Measurements from ENCODE around the gene ARHGAP26. TPM values are rescaled to one million over a fixed set of nuclear protein-coding genes. Genes with fewer than 3 reads are reported as not detected.

Gene ARHGAP26
- total and polyA plus RNA-seq, 4 donors = 1.8 to 16.7 (median 4.1) TPM

DNA sequence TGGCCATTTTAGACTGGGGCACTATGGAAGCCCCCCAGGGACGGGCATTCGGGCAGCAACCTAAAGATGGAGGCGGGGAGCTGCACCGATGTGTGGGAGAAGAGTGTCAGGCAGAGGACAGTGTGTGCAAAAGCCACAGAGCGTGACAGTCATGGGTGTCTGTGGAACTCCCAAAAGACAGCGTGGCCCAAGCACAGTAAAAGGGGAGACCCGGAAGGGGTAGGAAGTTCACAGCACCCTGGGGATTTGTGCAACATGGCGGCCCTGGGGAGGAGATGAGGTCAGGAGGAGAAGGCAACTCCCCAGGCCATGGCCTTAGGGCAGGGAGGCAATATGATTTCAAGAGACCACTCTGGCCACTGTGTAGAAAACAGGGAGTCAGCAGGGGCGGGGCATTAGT, 45.4 kb upstream of the ARHGAP26 start:
- 93% methylated on average over 9 of the region's 9 CpGs for WGBS
- H3K27ac ChIP-seq (ENCODE audit: low read depth in 1 of 2, low read length in 2 of 2) = no peak overlapping the region
- no peak overlapping the region for H3K4me3 ChIP-seq (ENCODE audit: low read depth in 1 of 3, low read length in 3 of 3)
- H3K27me3 ChIP-seq (ENCODE audit: control insufficient read depth in 4 of 4, insufficient read depth in 4 of 4, low read length in 3 of 4) = no peaks in the 10 kb centered on the region
- H3K9ac ChIP-seq (ENCODE audit: low read depth in 1 of 2, low read length in 2 of 2) = no peak overlapping the region
- H3K9me3 ChIP-seq (ENCODE audit: control insufficient read depth in 4 of 4, low read length in 3 of 4) = no peaks in the 10 kb centered on the region
- DNase-seq (ENCODE audit: low spot score) = no peak
- TF ChIP-seq, protein P1, sequence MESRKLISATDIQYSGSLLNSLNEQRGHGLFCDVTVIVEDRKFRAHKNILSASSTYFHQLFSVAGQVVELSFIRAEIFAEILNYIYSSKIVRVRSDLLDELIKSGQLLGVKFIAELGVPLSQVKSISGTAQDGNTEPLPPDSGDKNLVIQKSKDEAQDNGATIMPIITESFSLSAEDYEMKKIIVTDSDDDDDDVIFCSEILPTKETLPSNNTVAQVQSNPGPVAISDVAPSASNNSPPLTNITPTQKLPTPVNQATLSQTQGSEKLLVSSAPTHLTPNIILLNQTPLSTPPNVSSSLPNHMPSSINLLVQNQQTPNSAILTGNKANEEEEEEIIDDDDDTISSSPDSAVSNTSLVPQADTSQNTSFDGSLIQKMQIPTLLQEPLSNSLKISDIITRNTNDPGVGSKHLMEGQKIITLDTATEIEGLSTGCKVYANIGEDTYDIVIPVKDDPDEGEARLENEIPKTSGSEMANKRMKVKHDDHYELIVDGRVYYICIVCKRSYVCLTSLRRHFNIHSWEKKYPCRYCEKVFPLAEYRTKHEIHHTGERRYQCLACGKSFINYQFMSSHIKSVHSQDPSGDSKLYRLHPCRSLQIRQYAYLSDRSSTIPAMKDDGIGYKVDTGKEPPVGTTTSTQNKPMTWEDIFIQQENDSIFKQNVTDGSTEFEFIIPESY (IDR thresholded peaks at IDR 0.05) = no peak
- TF ChIP-seq SP1 (IDR thresholded peaks at IDR 0.05) (no peak), JUND (IDR thresholded peaks at IDR 0.05) (no peak), HNF4G (IDR thresholded peaks at IDR 0.05) (no peak), FOXA2 (IDR thresholded peaks at IDR 0.05) (no peak), YY1 (IDR thresholded peaks at IDR 0.05) (no peak), HNF4A (conservative IDR thresholded peaks at IDR 0.05) (no peak)
- TF ChIP-seq, protein P2, sequence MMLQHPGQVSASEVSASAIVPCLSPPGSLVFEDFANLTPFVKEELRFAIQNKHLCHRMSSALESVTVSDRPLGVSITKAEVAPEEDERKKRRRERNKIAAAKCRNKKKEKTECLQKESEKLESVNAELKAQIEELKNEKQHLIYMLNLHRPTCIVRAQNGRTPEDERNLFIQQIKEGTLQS (IDR thresholded peaks at IDR 0.05) = no peak
- TF ChIP-seq, protein P3, sequence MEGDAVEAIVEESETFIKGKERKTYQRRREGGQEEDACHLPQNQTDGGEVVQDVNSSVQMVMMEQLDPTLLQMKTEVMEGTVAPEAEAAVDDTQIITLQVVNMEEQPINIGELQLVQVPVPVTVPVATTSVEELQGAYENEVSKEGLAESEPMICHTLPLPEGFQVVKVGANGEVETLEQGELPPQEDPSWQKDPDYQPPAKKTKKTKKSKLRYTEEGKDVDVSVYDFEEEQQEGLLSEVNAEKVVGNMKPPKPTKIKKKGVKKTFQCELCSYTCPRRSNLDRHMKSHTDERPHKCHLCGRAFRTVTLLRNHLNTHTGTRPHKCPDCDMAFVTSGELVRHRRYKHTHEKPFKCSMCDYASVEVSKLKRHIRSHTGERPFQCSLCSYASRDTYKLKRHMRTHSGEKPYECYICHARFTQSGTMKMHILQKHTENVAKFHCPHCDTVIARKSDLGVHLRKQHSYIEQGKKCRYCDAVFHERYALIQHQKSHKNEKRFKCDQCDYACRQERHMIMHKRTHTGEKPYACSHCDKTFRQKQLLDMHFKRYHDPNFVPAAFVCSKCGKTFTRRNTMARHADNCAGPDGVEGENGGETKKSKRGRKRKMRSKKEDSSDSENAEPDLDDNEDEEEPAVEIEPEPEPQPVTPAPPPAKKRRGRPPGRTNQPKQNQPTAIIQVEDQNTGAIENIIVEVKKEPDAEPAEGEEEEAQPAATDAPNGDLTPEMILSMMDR (IDR thresholded peaks at IDR 0.05; ENCODE audit: low read depth, low read length, missing input control) = no peak
- TF ChIP-seq, protein P4, sequence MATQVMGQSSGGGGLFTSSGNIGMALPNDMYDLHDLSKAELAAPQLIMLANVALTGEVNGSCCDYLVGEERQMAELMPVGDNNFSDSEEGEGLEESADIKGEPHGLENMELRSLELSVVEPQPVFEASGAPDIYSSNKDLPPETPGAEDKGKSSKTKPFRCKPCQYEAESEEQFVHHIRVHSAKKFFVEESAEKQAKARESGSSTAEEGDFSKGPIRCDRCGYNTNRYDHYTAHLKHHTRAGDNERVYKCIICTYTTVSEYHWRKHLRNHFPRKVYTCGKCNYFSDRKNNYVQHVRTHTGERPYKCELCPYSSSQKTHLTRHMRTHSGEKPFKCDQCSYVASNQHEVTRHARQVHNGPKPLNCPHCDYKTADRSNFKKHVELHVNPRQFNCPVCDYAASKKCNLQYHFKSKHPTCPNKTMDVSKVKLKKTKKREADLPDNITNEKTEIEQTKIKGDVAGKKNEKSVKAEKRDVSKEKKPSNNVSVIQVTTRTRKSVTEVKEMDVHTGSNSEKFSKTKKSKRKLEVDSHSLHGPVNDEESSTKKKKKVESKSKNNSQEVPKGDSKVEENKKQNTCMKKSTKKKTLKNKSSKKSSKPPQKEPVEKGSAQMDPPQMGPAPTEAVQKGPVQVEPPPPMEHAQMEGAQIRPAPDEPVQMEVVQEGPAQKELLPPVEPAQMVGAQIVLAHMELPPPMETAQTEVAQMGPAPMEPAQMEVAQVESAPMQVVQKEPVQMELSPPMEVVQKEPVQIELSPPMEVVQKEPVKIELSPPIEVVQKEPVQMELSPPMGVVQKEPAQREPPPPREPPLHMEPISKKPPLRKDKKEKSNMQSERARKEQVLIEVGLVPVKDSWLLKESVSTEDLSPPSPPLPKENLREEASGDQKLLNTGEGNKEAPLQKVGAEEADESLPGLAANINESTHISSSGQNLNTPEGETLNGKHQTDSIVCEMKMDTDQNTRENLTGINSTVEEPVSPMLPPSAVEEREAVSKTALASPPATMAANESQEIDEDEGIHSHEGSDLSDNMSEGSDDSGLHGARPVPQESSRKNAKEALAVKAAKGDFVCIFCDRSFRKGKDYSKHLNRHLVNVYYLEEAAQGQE (IDR thresholded peaks at IDR 0.05) = no peak
- TF ChIP-seq, protein P5, sequence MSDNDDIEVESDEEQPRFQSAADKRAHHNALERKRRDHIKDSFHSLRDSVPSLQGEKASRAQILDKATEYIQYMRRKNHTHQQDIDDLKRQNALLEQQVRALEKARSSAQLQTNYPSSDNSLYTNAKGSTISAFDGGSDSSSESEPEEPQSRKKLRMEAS (IDR thresholded peaks at IDR 0.05) = no peak
- peaks cover 0 to 12% (median 9%) of the 10 kb centered on the region in 4 donors for H3K4me1 ChIP-seq (ENCODE audit: control insufficient read depth in 4 of 4, insufficient read depth in 4 of 4, low read length in 3 of 4)
- H3K36me3 ChIP-seq (ENCODE audit: control insufficient read depth in 4 of 4, insufficient read depth in 3 of 4, low read depth in 1 of 4, low read length in 3 of 4) = no peaks in the 10 kb centered on the region

DNA sequence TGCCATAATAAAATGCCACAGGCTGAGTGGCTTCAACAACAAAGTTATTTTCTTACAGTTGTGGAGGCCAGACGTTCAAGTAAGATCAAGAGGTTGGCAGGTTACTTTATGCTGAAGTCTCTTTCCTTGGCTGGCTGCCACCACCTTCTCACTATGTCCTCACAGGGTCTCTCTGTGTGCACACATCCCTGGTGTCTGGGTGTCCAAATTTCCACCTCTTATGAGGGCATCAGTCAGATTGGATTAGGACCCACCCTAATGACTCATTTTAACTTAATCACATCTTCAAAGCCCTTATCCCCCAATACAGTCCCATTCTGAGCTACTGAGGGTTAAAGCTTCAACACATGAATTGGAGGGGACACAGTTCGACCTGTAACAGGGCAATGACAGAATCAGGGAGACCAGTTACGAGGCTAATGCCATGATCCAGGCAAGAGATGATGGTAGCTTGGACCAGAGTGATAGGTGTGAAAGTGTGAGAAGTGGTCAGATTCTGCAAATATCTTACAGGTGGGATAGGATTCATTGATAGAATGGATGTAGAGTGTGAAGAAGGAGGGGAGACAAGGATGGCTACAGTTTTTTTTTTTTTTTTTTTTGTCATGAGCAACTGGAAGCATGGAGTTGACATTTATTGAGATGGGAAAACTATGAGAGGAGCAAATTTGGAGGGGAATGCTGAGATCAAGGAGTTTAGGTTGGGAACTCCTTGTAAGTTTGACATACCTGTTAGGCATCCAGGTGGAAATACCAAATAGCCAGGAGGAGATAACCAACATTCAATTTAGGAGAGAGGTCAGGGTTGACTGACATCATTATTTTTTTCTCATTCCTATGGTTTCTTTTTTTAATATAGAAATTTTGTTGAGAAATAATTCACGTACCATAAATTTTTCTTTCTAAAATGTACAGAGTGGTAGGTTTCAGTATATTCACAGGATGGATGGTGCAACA, 44.7 kb upstream of the ARHGAP26 start:
- WGBS = 93% methylated on average over 4 of the region's 4 CpGs
- Histone ChIP-seq H3K27ac (ENCODE audit: low read depth in 1 of 2, low read length in 2 of 2) (no peak overlapping the region), H3K36me3 (ENCODE audit: control insufficient read depth in 4 of 4, insufficient read depth in 3 of 4, low read depth in 1 of 4, low read length in 3 of 4) (no peaks in the 10 kb centered on the region), H3K9ac (ENCODE audit: low read depth in 1 of 2, low read length in 2 of 2) (no peak overlapping the region), H3K4me3 (ENCODE audit: low read depth in 1 of 3, low read length in 3 of 3) (no peak overlapping the region), H3K27me3 (ENCODE audit: control insufficient read depth in 4 of 4, insufficient read depth in 4 of 4, low read length in 3 of 4) (no peaks in the 10 kb centered on the region), H3K4me1 (ENCODE audit: control insufficient read depth in 4 of 4, insufficient read depth in 4 of 4, low read length in 3 of 4) (peaks cover 0 to 8% (median 7%) of the 10 kb centered on the region in 4 donors), H3K9me3 (ENCODE audit: control insufficient read depth in 4 of 4, low read length in 3 of 4) (no peaks in the 10 kb centered on the region)
- no peak for DNase-seq (ENCODE audit: low spot score)
- no peak for TF ChIP-seq YY1 (IDR thresholded peaks at IDR 0.05)
- no peak for TF ChIP-seq SP1 (IDR thresholded peaks at IDR 0.05)
- TF ChIP-seq, protein P1 (IDR thresholded peaks at IDR 0.05) = no peak
- TF ChIP-seq, protein P3 (IDR thresholded peaks at IDR 0.05; ENCODE audit: low read depth, low read length, missing input control) = no peak
- TF ChIP-seq RXRA (IDR thresholded peaks at IDR 0.05) = no peak
- no peak for TF ChIP-seq HNF4G (IDR thresholded peaks at IDR 0.05)
- TF ChIP-seq NR2F2 (IDR thresholded peaks at IDR 0.05) = no peak
- TF ChIP-seq, protein P5 (IDR thresholded peaks at IDR 0.05) = no peak
- no peak for TF ChIP-seq HNF4A (conservative IDR thresholded peaks at IDR 0.05)
- TF ChIP-seq EGR1 (IDR thresholded peaks at IDR 0.05; ENCODE audit: low read depth in 2 of 2) = no peak
- no peak for TF ChIP-seq FOXA2 (IDR thresholded peaks at IDR 0.05)
- no peak for TF ChIP-seq FOXA1 (IDR thresholded peaks at IDR 0.05)

Measured in liver (tissue), 9 donors.